HepG2 (cell line): Measurements from ENCODE around the gene SIX4.

Source experiments
- AHDC1 ChIP-seq: sonication (generic); formaldehyde crosslinking; IDR thresholded peaks from 2 replicates; pipeline ENCODE4 v1.5.1; 2020; ENCODE audit warnings: mild to moderate bottlenecking, missing genetic modification reagents, borderline replicate concordance
- ATF1 ChIP-seq: IDR thresholded peaks from 2 replicates; pipeline ENCODE4 v1.6.1; 2016; ENCODE audit warnings: mild to moderate bottlenecking, control low read depth
- CEBPB ChIP-seq: IDR thresholded peaks from 2 replicates; pipeline ENCODE4 v1.6.1; 2011; ENCODE audit warnings: low read depth, low read length, improper control_type of control experiment, borderline replicate concordance
- ELK4 ChIP-seq: sonication (generic); formaldehyde crosslinking; IDR thresholded peaks from 2 replicates; pipeline ENCODE4 v1.9.0; 2021; ENCODE audit warnings: missing genetic modification reagents, borderline replicate concordance
- KDM1A ChIP-seq: IDR thresholded peaks from 2 replicates; pipeline ENCODE4 v1.6.1; 2016; ENCODE audit warnings: missing compliant biosample characterization
- POLR2A ChIP-seq, 2 experiments: IDR thresholded peaks; 2 replicates each; pipeline ENCODE4 v1.6.1; 2011; ENCODE audit warnings: low read depth in 2 of 2, low read length in 2 of 2, mild to moderate bottlenecking in 1 of 2, moderate library complexity in 1 of 2; ENCODE audit not compliant: insufficient read depth in 1 of 2
- ZBTB43 ChIP-seq: sonication (generic); formaldehyde crosslinking; conservative IDR thresholded peaks from 2 replicates; pipeline ENCODE4 v1.4.0; 2020; ENCODE audit warnings: missing genetic modification reagents
- TF ChIP-seq, protein P1 (sequence below): sonication (generic); formaldehyde crosslinking; IDR thresholded peaks from 2 replicates; pipeline ENCODE4 v1.5.0; 2020; ENCODE audit warnings: mild to moderate bottlenecking, missing genetic modification reagents, moderate library complexity

DNA sequence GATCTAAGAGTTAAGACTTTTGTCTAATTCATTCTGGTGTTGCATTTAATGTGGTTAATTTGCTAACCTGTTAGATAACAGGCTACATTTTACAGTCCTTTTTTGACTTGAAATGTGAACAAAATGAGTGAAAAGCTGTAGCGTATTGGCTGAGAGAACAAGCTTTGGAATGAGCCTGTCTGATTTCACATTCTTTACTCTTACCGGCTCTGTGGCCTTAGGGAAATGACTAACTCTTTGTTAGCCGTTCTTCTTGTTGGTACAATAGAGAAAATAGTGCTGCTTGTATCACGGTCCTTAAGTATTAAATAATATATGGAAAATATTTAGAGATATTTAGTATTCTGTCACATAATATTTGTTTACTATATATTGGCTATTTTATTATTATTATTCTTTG lies 12.3 kb upstream of the SIX4 start:
- TF ChIP-seq, protein P1, sequence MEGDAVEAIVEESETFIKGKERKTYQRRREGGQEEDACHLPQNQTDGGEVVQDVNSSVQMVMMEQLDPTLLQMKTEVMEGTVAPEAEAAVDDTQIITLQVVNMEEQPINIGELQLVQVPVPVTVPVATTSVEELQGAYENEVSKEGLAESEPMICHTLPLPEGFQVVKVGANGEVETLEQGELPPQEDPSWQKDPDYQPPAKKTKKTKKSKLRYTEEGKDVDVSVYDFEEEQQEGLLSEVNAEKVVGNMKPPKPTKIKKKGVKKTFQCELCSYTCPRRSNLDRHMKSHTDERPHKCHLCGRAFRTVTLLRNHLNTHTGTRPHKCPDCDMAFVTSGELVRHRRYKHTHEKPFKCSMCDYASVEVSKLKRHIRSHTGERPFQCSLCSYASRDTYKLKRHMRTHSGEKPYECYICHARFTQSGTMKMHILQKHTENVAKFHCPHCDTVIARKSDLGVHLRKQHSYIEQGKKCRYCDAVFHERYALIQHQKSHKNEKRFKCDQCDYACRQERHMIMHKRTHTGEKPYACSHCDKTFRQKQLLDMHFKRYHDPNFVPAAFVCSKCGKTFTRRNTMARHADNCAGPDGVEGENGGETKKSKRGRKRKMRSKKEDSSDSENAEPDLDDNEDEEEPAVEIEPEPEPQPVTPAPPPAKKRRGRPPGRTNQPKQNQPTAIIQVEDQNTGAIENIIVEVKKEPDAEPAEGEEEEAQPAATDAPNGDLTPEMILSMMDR: no peak
- no peak for TF ChIP-seq AHDC1 (CRISPR knock-in tag)
- TF ChIP-seq KDM1A: no peak
- no peak for TF ChIP-seq ZBTB43 (CRISPR knock-in tag)
- no peak for TF ChIP-seq ELK4
- no peak for TF ChIP-seq POLR2A (IDR thresholded peaks at IDR 0.05; ENCODE audit: insufficient read depth in 1 of 2, low read depth in 2 of 2, low read length in 2 of 2)
- no peak for TF ChIP-seq ATF1 (CRISPR knock-in tag)
- TF ChIP-seq CEBPB: no peak
